ENCODE measurements around the gene DDX49. TPM values are rescaled to one million over a fixed set of nuclear protein-coding genes. Genes with fewer than 3 reads are reported as not detected.

DDX49 gene
- total RNA-seq, 6 donors from 2014 or later, result 22.5 to 46.7 (median 40.1) TPM

DNA sequence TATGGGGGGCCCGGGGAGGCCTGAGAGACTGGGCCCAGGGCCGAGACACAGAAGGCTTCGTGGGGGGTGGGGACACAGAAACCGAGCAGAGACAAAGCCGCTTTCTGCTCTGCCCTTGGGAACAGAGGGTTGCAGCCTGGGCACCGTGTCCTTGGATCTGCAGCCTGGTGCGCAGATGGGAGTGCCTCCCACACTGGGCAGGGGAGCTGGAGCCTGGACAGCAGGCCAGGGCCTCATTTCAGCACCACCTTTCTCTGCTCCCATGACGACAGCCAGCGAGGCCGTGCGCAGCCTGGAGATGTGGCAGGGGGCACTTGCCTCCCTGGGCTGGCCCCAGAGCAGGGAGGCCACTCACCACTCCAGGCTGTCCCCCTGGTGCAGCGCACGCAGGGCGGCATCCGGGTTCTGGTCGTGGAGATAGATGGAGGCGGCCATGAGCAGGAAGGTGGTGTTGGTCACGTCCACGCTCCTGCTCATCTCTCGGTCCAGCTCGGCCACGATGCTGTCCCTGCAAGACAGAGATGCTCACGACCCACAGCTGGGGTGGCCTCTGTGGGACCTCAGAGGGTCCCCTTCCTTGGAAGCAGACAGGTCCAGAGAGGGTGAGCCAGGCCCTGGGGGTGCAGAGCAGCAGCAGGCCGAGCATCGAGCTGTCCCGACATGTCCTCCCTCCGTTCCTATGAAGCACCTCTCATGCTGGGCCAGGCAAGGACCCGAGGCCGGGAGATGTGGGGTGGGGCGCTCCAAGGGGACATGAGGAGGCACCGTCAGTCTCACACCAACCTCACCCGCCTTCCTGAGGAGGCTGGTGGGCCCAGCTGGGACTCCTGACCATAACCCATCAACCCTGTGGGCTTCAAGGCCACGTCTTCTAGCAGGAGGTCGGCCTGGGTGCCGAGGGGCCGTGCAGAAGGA, 12.7 kb upstream of the DDX49 start:
- Histone ChIP-seq H3K27ac (no peak overlapping the region), H3K9me3 (no peaks in the 10 kb centered on the region), H3K36me3 (peaks cover 6 to 86% (median 69%) of the 10 kb centered on the region in 4 donors), H3K4me3 (no peak overlapping the region), H3K4me1 (no peaks in the 10 kb centered on the region), H3K27me3 (no peaks in the 10 kb centered on the region)
- TF ChIP-seq POLR2A (IDR thresholded peaks at IDR 0.05), result no peak
- no peak for TF ChIP-seq EP300 (IDR thresholded peaks at IDR 0.05)
- TF ChIP-seq, protein P1, sequence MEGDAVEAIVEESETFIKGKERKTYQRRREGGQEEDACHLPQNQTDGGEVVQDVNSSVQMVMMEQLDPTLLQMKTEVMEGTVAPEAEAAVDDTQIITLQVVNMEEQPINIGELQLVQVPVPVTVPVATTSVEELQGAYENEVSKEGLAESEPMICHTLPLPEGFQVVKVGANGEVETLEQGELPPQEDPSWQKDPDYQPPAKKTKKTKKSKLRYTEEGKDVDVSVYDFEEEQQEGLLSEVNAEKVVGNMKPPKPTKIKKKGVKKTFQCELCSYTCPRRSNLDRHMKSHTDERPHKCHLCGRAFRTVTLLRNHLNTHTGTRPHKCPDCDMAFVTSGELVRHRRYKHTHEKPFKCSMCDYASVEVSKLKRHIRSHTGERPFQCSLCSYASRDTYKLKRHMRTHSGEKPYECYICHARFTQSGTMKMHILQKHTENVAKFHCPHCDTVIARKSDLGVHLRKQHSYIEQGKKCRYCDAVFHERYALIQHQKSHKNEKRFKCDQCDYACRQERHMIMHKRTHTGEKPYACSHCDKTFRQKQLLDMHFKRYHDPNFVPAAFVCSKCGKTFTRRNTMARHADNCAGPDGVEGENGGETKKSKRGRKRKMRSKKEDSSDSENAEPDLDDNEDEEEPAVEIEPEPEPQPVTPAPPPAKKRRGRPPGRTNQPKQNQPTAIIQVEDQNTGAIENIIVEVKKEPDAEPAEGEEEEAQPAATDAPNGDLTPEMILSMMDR (IDR thresholded peaks at IDR 0.05), result no peak
- TF ChIP-seq POLR2AphosphoS5 (IDR thresholded peaks at IDR 0.05), result no peak
- peak in 1 of 2 donors; percentile 71 for DNase-seq
- 94 to 95% methylated on average over 13 to 36 of the region's 36 CpGs for WGBS, 2 donors
- ATAC-seq (ENCODE audit: low FRiP score in 2 of 2), result no peak

DNA sequence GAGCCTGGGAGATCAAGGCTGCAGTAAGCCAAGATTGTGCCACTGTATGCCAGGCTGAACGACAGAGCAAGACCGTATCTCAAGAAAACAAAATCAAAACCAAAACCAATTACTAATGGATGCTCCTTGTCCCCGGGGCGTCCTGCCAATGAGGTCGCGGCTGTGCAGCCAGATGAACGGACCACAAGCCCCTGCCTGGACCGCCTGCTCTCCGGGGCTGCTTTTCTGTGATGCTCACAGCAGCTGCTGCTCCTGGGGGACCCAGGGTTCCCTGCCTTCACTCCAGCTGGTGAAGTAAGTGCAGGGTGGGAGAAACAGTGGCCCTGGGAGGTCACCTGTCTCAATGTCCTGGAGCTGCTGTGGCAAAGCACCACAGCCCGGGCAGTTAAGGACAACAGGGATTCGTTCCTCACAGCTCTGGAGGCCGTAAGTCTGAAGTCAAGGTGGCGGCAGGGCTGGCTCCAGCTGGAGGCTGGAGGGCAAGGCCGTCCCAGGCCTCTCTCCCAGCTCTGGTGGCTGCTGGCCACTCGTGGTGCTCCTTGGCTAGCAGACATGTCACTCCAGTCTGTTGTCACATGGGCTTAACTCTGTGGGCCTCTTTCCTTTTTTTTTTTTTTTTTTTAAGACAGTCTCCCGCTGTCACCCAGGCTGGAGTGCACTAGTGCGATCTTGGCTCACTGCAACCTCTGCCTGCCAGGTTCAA, 10.4 kb upstream of the DDX49 start:
- 94 to 96% methylated on average over 17 of the region's 17 CpGs for WGBS, 2 donors
- Histone ChIP-seq H3K27me3 (no peaks in the 10 kb centered on the region), H3K9me3 (no peaks in the 10 kb centered on the region), H3K27ac (no peak overlapping the region), H3K4me3 (no peak overlapping the region), H3K36me3 (peaks cover 14 to 92% (median 66%) of the 10 kb centered on the region in 4 donors), H3K4me1 (peaks cover 0 to 5% (median 0%) of the 10 kb centered on the region in 4 donors)
- DNase-seq, result no peak
- ATAC-seq (ENCODE audit: low FRiP score in 2 of 2), result no peak
- TF ChIP-seq POLR2AphosphoS5 (IDR thresholded peaks at IDR 0.05), result no peak
- TF ChIP-seq, protein P1 (IDR thresholded peaks at IDR 0.05), result no peak
- TF ChIP-seq POLR2A (IDR thresholded peaks at IDR 0.05), result no peak
- TF ChIP-seq EP300 (IDR thresholded peaks at IDR 0.05), result no peak

DNA sequence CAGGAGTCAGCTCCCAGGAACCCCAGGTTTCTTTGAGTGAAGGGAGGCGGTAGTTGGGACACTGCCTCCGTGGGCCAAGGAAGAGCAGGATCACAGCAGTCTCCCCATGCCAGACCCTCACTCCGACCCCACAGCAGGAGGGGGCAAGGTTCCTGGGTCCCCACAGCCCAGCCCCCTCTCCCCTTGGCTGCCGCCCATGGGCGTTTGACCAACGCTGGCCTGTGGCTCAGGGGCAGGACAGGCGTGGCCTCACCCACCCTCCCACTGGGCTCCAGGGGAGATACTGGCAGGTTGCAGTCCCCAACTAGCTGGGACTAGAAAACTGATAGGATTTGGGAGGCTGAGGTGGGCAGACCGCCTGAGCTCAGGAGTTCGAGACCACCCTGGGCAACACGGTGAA, 9.5 kb upstream of the DDX49 start:
- Histone ChIP-seq H3K4me3 (no peak overlapping the region), H3K36me3 (peaks cover 9 to 90% (median 60%) of the 10 kb centered on the region in 4 donors), H3K27ac (no peak overlapping the region), H3K27me3 (no peaks in the 10 kb centered on the region), H3K9me3 (no peaks in the 10 kb centered on the region), H3K4me1 (peaks cover 0 to 8% (median 0%) of the 10 kb centered on the region in 4 donors)
- TF ChIP-seq EP300 (IDR thresholded peaks at IDR 0.05) (no peak), POLR2A (IDR thresholded peaks at IDR 0.05) (no peak), POLR2AphosphoS5 (IDR thresholded peaks at IDR 0.05) (no peak)
- TF ChIP-seq, protein P1 (IDR thresholded peaks at IDR 0.05), result no peak
- DNase-seq (no peak), ATAC-seq (ENCODE audit: low FRiP score in 2 of 2) (no peak)
- WGBS, 2 donors, result 91 to 100% methylated on average over 3 to 10 of the region's 10 CpGs

DNA sequence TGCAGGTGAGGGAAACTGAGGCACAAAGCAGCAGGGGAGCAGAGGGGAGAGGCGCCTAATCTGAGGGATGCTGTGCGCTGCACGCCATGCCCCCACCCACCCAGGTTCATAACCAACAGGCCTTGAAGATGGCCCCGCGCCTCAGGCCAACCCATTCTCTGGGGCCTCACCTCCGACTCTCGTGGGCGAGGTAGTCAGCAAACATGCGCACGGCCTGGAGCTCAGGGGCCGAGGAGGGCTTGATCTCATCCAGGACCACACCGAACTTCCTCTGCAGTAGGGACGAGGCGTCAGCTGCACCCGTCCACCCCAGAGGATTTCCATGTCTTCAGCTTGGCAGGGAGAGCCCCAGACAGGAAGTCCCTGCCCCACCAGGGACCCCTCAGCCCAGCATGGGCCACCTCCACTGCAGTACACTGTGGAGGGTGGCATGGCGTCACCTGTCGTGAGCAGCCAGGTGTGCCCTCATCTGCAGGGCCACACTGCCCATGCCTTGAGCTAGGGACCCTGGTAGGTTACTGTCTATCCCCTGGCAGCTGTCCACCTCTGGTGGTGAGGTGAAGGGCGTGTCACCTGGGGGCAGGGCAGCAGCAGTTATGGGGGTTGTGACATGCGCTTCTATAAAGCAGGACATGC, 8.6 kb upstream of the DDX49 start:
- no peak for ATAC-seq (ENCODE audit: low FRiP score in 2 of 2)
- Histone ChIP-seq H3K9me3 (no peaks in the 10 kb centered on the region), H3K27me3 (no peaks in the 10 kb centered on the region), H3K4me1 (peaks cover 0 to 17% (median 2%) of the 10 kb centered on the region in 4 donors), H3K27ac (no peak overlapping the region), H3K4me3 (no peak overlapping the region), H3K36me3 (peaks cover 8 to 91% (median 58%) of the 10 kb centered on the region in 4 donors)
- 89 to 95% methylated on average over 4 to 13 of the region's 19 CpGs for WGBS, 2 donors
- peak in 1 of 2 donors; percentile 51 for DNase-seq
- no peak for TF ChIP-seq POLR2A (IDR thresholded peaks at IDR 0.05)
- no peak for TF ChIP-seq EP300 (IDR thresholded peaks at IDR 0.05)
- TF ChIP-seq, protein P1 (IDR thresholded peaks at IDR 0.05), result no peak
- TF ChIP-seq POLR2AphosphoS5 (IDR thresholded peaks at IDR 0.05), result no peak

Measured in upper lobe of left lung (tissue), 6 donors.